Left kidney (tissue), 8 donors: ENCODE measurements around the gene PPP1R3A. TPM values are rescaled to one million over a fixed set of nuclear protein-coding genes. Genes with fewer than 3 reads are reported as not detected.
"Not testable (repeated sequence)": the region's sequence is repeated elsewhere in the genome, so short reads cannot be mapped to it uniquely, and the experiment has no call there.

Source experiments
- DNase-seq: peaks from one replicate; pipeline ENCODE4 v3.0.0-alpha.2; 2013
- long read RNA-seq, 8 donors: transcript quantifications; one replicate each; lab custom pipeline, GENCODE V29; 2026
- polyA plus RNA-seq: library from polyadenylated mRNA; unstranded; fragments of 120-200 nt; gene quantifications from one replicate; pipeline ENCODE4 v1.2.1, GENCODE V29; 2013; ENCODE audit not compliant: insufficient read length

Gene PPP1R3A, protein sequence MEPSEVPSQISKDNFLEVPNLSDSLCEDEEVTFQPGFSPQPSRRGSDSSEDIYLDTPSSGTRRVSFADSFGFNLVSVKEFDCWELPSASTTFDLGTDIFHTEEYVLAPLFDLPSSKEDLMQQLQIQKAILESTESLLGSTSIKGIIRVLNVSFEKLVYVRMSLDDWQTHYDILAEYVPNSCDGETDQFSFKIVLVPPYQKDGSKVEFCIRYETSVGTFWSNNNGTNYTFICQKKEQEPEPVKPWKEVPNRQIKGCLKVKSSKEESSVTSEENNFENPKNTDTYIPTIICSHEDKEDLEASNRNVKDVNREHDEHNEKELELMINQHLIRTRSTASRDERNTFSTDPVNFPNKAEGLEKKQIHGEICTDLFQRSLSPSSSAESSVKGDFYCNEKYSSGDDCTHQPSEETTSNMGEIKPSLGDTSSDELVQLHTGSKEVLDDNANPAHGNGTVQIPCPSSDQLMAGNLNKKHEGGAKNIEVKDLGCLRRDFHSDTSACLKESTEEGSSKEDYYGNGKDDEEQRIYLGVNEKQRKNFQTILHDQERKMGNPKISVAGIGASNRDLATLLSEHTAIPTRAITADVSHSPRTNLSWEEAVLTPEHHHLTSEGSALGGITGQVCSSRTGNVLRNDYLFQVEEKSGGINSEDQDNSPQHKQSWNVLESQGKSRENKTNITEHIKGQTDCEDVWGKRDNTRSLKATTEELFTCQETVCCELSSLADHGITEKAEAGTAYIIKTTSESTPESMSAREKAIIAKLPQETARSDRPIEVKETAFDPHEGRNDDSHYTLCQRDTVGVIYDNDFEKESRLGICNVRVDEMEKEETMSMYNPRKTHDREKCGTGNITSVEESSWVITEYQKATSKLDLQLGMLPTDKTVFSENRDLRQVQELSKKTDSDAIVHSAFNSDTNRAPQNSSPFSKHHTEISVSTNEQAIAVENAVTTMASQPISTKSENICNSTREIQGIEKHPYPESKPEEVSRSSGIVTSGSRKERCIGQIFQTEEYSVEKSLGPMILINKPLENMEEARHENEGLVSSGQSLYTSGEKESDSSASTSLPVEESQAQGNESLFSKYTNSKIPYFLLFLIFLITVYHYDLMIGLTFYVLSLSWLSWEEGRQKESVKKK
- polyA plus RNA-seq = not detected
- long read RNA-seq, donor 1 = 0 reads
- long read RNA-seq, donor 2 = 0 reads
- long read RNA-seq, donor 3 = 0 reads
- long read RNA-seq, donor 4 = 0 reads
- long read RNA-seq, donor 5 = 0 reads
- long read RNA-seq, donor 6 = 0 reads
- long read RNA-seq, donor 7 = 0 reads
- long read RNA-seq, donor 8 = 0 reads

DNA sequence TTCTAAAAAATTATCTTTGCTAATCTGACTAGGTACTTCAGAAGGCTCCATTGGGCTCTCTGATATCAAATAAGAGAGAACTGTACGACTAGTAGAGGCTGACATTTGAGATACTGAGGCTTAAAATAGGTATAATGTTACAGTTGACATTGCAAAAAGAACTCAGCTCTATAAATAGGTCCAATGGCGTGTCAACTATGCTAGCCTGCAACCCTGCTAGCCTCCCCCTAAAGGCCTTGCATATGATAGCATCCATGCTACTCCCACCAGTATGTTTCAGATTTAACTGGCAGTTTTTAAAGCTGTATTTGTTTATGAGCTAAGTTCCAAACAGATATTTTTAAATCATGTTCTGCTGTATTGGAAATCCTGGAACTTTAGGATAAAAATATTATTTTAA is at the start of gene PPP1R3A:
Gene PPP1R3A (minus strand): TSS at position 64 of the 400 bp plus-strand sequence. CDS start 13 bp downstream, at position 51.
- DNase-seq = no peak

DNA sequence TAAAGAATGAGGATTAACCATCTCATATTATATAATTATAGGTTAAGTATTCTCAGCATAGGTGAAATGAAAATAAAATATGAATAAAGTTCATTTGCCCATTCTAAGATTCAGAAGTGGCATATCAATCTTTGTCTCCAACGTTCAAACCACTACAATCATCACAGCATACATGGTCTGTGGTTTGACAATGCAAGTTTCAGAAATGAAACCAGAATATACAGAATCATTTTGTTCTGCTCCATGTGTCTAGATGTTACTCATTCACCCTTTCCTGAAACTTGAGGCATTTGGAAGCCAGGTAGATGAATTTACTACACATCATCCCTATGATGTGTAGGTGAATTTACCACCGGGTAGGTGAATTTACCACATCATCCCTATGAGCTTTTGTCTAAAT is 44.5 kb upstream of the PPP1R3A start:
- DNase-seq = no peak

DNA sequence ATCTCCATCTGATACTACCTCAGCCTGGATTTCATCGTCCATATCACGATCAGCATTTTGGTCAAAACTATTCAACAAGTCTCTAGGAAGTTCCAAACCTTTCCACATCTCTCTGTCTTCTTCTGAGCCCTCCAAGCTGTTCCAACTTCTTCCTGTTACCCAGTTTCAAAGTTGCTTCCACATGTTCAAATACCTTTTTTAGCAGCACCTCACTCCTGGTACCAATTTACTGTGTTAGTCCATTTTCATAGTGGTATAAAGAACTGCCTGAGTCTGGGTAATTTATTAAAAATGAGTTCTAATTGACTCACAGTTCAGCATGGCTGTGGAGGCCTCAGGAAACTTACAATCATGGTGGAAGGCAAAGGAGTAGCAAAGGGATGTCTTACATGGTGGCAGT is 41.1 kb upstream of the PPP1R3A start:
- DNase-seq = no peak

DNA sequence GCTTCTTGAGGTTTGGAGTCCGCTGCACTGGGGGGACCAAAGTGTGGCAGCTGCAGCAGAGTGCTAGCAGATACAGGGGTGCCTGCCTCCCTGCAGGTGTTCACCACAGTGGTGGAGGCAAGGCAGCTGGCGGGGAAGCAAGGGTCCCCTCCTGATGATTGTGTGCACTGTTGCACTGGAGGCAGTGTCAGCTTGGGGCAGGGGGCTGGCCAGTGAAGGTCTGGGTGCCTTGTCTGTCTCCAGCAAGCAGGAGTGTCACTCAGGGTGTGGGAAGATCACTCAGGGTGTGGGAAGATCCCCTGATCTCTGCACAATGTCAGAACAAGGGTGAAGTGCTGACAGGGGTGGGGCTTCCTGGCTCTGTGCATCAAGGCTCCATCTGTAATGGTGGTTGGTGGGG is 36.3 kb upstream of the PPP1R3A start:
- no peak for DNase-seq

DNA sequence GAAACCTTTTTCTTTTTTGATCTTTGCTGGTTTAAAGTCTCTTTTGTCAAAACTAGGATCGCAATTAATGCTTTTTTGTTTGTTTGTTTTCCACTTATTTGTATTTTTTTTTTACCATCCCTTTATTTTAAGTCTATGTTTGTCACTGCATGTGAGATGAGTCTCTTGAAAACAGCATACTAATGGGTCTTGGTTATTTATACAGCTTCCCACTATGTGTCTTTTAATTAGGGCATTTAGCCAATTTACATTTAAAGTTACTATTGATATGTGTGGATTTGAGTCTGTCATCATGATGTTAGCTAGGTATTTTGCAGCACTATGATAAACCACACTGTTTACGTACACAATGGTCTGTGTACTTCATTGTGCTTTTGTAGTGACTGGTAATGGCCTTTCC is 34.7 kb upstream of the PPP1R3A start:
- no peak for DNase-seq

DNA sequence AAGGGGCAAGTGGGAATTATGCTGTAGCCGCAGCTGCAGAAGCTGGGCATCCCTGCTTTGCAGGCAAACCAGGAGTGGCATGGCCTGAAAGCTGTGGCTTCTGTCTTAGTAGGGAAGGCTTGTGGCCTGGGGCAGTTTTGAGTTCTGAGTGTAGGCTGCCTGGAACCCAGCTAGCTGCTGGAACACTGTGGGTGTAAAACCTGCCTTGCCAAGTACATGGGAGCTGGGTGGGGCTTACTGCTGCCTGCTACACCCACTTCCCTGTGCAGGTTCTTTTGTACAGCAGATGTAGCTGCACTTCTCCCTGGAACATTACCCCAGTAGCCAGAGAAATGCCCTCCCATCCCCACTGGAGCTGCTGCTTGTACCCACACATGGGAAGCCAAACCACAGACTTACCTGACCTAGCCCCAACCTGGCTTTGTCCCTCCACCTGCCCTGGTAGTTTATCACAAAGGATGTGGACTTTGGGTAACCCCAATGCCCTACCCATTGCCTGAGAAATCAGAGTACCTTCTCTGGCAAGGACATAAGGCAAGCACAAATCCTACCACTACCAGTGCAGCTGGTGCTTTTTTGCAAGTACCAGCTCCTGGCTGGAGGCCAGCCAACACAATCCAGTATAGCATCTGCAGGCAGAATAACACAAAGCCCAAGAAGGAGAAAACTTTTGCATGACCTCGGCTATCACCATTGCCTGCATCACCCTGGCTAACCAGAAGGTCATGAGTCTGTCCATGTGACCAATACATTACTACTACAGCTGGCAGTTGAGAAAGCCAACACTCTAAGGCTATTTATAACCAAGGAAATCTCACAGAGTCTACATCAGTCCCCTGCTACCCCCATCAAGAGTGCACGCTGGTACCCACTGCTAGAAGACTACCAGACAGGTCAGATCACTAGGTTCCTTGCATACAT is 26.5 kb upstream of the PPP1R3A start:
- no peak for DNase-seq

DNA sequence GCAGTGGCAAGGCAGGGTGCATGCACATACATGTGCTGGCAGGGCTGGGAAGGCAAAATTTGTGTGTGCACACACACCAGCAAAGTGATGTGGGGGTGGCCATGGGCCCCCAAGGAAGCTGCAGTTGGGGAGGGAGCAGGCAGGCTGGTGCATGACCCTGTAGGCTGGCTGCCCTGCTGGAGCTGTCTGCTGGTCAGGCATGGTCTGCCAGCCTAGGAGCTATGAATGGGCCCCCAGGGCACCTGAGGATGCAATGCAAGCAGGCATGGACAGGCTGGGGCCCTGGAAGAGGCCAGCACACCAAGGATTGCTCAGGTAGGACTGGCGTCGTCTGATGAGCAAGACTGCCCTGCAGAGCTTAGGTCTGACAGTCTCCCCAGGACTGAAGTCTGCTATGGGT is 18.2 kb upstream of the PPP1R3A start:
- no peak for DNase-seq

DNA sequence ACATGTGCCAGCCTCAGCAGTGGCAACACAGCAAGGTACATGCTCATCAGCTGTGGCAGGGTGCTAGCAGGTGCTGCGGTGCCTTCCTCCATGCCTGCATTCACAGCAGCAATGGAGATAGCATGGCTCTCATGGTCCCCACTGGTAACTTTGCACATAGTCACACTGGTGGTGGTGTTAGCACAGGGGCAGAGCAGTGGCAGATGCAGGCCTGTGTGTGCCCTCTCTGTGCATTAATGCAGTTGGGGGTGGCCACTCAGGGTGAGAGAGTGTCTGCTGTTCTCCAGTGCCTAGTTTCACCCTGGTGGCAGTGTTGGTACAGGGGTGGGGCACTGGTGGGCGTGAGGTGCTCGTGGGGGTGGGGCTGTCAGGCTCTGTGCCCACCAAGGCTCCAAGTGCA is 17.7 kb upstream of the PPP1R3A start:
- no peak for DNase-seq

DNA sequence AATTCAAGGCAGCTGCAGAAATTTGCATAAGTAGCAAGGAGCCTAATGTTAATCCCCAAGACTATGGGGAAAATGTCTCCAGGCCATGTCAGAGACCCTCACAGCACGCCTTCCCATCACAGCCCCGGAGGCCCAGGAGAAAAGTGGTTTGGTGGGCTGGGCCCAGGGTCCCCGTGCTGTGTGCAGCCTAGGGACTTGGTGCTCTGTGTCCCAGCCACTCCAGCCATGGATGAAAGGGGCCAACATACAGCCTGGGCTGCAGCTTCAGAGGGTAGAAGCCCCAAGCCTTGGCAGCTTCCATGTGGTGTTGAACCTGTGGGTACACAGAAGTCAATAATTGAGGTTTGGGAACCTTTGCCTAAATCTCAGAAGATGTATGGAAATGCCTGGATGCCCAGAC is 10.6 kb upstream of the PPP1R3A start:
- not testable (repeated sequence) for DNase-seq

DNA sequence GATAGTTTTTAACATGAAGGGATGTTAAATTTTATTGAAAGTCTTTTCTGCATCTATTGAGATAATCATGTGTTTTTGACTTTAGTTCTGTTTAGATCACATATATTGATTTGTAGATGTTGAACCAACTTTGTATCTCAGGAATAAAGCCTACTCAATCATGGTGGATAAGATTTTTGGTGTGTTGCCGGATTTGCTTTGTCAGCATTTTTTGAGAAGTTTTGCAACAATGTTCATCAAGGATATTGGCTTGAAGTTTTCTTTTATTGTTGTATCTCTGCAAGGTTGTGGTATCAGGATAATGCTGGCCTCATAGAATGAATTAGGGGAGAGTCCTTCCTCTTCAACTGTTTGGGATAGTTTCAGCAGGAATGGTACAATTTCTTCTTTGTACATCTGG is 9.3 kb upstream of the PPP1R3A start:
- DNase-seq = no peak

DNA sequence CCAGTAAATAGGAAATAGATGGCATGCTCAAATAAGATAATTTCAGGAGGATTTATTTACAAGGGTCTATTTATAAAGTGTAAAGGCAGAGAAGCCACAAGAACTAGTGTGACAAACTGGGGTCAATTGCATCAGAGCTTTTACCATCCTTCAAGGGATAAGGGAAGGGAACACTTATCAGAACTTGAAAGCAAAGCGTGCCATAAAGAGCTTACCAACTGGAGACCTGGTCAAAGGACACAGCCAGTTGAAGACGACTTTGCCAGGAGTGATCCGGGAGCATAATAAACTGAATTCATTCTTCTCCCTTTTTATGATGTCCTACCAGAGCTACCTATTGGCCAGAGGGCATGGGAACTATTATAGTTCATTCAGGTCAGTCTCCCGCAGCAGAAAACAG is 3.2 kb upstream of the PPP1R3A start:
- no peak for DNase-seq

DNA sequence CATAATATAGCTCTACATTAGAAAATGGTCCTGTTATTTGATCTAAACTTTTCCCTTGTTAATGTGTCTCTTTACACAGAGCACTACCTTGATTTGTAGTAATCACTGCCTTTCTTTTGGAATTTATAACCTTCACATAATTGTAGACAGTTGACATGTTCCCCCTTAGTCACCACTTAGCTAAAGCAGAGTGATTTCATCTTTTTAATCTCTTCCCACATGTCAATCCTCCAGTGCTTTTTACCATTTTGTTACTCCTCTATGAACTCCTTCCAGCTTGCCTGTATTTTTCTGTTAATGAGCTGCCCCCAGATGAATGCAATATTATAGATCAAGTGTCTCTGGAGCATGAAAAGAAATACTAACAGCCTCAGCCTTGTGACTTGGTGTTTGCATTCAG is 2.6 kb upstream of the PPP1R3A start:
- DNase-seq = no peak

DNA sequence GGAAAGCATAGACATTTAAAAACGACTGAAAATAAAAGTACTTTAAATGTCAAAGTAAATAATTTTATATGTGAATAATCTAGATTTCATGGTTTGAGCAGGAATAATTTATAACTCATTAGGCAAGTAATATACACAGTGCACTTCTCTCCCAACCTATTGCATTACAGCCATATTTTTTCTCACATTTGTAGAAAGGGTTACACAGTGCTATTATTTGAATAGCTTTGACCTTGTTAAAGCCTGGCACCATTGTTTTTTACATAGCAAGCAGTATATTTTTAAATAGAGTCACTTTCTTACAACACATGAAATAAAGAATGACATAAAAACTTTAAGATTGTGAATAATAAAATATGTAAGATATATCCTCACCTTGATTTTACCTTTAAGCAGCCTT is 969 bp downstream of the PPP1R3A start:
- DNase-seq = no peak

DNA sequence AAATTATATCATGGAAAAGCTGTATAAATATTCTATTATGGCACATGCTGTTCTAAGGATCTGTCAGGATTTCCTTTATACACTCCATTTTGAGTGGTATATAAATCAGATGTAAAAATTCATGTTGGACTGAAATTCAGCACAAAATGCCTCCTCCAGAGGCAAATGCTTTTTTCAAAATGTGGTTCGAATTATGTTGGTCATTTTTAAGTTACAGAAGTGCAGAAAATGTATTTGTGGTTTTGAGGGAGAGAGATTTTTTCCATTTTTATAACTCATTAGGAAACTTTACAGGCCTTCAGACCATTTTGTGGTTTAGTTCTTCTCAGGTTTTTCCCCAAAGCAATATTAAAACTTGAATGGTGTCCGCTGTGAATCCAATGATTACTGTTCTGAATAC is 2.9 kb downstream of the PPP1R3A start:
- DNase-seq = no peak

DNA sequence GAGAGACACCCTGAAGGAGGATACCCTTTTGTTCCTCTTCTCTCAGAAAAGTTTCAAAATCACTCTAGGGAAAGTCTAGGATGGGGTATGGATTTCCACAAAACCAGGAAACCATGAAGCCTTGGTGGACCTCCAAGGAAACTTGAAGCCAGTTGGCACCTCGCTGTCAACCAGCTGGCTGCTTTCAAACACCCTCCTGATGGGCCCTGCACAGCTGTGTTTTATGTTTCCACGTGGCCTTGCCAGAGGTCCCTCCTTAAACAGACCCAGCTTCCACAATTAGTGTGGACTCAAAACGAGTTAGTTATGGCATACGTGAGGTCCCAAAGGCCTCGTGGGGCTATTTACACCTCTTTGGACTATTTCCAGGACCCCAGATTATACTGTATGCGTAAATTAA is 5.9 kb downstream of the PPP1R3A start:
- no peak for DNase-seq

DNA sequence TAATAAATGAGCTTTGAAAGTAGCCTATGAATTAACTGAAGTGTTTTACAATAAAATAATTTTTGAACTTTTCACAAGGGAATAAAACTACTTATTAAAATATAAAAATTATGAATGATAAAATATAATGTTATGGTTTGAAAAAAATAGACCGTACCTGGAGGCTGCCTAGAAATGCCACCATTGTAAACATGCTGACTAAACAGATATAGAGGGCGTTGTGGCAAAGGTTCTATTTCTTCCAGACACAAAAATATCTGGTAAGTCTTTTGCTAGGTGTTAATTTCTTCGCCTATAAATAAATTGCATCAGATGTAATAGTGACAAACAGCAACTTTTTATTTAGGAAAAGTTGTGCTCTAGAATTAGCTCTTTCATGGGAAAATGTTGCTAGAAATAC is 11.2 kb downstream of the PPP1R3A start:
- DNase-seq = no peak

DNA sequence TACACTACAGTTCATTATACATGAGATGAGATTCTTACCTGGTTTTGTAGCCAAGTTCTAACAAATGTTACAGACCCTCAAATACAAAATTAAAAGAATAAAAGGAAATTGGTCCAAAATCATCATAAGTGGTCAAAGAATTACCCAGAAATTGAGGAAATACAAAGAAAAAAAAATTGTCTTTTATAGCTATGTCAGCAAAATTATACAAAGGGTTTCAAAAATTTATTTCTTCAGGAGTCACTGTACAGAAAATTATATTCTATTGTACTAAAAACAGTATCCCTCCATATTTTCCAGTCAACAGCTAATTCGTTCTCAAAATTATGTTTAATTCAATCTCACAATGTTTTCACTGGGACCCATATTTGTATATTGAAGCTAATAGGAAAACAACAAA is 14.3 kb downstream of the PPP1R3A start:
- DNase-seq = no peak

DNA sequence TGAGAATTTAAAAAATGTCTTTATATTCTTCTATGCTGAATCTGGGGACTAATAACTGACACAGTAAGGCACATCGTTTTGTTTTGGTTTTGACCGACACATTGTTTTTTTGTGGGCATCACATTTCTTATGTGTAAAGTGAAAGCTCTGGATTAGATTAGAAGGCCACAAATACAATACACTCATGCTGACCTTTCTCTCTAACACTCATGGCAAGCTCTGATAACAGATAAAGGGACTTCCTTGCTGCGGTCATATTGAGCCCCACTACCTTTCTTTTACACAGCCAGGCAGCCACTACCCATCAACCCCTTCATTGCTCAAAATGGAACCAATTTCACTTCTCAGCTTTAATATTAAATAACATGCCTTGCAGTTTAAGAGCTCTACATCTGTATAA is 26.0 kb downstream of the PPP1R3A start:
- DNase-seq = no peak

DNA sequence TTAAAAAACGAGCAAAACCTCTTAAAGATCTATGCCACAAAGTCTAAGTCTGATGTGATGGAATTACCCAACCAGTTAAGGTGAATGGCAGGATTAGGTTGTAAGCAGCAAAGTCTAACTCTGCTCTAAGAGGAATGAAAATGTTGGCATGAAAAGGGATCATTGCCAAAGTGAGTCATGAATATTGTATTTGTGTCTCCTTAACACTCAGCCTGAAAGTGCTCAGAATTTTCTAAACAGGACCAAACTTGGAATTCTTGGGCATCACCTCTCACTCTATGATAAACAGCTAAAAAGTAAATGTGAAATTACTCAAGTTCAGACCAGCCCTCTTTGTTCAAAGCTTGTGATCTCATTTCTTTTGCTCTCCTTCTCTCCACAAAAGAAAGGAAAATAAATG is 27.0 kb downstream of the PPP1R3A start:
- DNase-seq = no peak

DNA sequence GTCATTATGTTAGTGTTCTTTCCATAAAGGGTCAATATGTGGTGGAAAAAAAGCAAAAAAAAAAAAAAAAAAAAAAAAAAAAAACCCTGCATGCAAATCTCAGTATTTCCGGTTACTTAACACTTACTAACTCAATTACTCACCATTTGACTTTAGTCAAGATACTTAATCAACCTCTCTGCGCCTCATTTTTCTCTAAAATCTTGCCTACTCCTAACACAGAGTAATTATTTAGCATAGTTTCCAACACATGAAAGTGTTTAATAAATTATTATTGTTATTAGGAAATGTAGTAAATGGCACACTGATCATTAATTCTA is 27.8 kb downstream of the PPP1R3A start:
- no peak for DNase-seq

DNA sequence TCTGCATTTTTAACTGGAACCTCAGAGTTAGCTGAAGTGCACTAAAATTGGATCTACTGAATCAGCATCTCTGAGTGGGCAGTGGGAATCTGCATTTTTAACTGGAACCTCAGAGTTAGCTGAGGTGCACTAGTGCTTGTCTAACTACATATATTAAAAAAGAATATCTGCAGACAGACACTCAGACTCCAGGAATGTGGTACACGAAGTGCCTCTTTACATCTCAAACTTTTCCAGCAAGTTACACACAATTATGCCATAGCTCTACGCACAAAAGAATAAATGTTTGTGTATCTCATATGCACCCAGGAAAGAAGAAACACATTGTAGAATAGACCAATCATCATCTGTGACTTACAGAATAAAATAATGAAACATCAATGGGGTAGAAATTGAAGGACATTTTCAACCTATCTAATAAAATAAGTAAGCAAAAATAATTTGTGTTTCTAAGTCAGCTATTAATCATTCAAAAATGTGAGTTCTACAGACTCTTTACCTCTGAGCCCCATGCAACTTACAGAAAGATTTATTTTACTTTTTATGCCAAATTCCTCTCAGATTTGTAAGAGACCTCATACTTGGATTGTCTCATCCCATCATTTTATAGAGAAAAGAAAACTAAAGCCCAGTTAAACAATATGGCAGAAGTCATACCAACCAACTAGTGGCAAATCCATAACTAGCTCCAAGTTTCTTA is 28.3 kb downstream of the PPP1R3A start:
- no peak for DNase-seq
